Astrocyte (in vitro differentiated cells and primary cell): Measurements from ENCODE around the gene DIAPH3.

Source experiments
- CTCF ChIP-seq: IDR thresholded peaks from 2 replicates; pipeline ENCODE4 v1.5.1; 2011; ENCODE audit warnings: low read depth, mild to moderate bottlenecking, inconsistent platforms, low read length, moderate library complexity; ENCODE audit not compliant: insufficient read depth
- EZH2 ChIP-seq: IDR thresholded peaks from 2 replicates; pipeline ENCODE4 v1.6.1; 2012; ENCODE audit warnings: mild to moderate bottlenecking, low read length, inconsistent platforms; ENCODE audit not compliant: insufficient read depth

GRCh38 chr13:59663707-59664106, 500.0 kb downstream of the DIAPH3 start:
- TF ChIP-seq CTCF (no peak), EZH2 (no peak)
